ENCODE measurements around the gene RHBDL1. TPM values are rescaled to one million over a fixed set of nuclear protein-coding genes. Genes with fewer than 3 reads are reported as not detected.

The RHBDL1 gene
- total and polyA plus RNA-seq, 9 of the 15 experiments (the other 6 are each of a cell fraction or from before 2014, with no cell fraction given), result 0.03 to 5.6 (median 1.3) TPM; not detected in 1

- TF ChIP-seq C11orf30 (IDR thresholded peaks at IDR 0.05; ENCODE audit: low read depth) (no peak), ZFP1 (CRISPR knock-in tag; IDR thresholded peaks at IDR 0.05) (no peak), KDM5B (IDR thresholded peaks at IDR 0.05; ENCODE audit: insufficient replicate concordance, low read depth, low read length) (peak; percentile 22), PHF8 (IDR thresholded peaks at IDR 0.05; ENCODE audit: borderline replicate concordance, low read length) (no peak), ZNF766 (CRISPR knock-in tag; conservative IDR thresholded peaks at IDR 0.05) (no peak), LCOR (CRISPR knock-in tag; IDR thresholded peaks at IDR 0.05) (no peak), PHB2 (IDR thresholded peaks at IDR 0.05; ENCODE audit: low read depth) (no peak), ZNF133 (CRISPR knock-in tag; IDR thresholded peaks at IDR 0.05) (no peak), ARID1B (IDR thresholded peaks at IDR 0.05) (no peak), AFF1 (IDR thresholded peaks at IDR 0.05; ENCODE audit: low read depth in 1 of 2, partially characterized antibody in 2 of 2) (no peak), SRF (CRISPR knock-in tag; IDR thresholded peaks at IDR 0.05) (no peak; a peak in 1 of 4 replicates), NR3C1 (CRISPR knock-in tag; IDR thresholded peaks at IDR 0.05) (no peak), ILK (tag; IDR thresholded peaks at IDR 0.05; ENCODE audit: borderline replicate concordance, low read depth) (no peak), CTCF (IDR thresholded peaks at IDR 0.05 in 2 of 3, conservative IDR thresholded peaks at IDR 0.05 in 1 of 3; ENCODE audit: insufficient read depth in 2 of 3, low read depth in 1 of 3, low read length in 3 of 3) (no peak), TAF15 (IDR thresholded peaks at IDR 0.05; ENCODE audit: low read depth, low read length) (no peak), TCF7 (IDR thresholded peaks at IDR 0.05; ENCODE audit: borderline replicate concordance) (no peak), CHD4 (IDR thresholded peaks at IDR 0.05; ENCODE audit: insufficient read depth, insufficient replicate concordance, low read depth, low read length, poor library complexity, severe bottlenecking) (no peak), MTF1 (CRISPR knock-in tag; IDR thresholded peaks at IDR 0.05; ENCODE audit: borderline replicate concordance) (no peak), ATF7 (IDR thresholded peaks at IDR 0.05) (no peak)
- TF ChIP-seq, protein P1, sequence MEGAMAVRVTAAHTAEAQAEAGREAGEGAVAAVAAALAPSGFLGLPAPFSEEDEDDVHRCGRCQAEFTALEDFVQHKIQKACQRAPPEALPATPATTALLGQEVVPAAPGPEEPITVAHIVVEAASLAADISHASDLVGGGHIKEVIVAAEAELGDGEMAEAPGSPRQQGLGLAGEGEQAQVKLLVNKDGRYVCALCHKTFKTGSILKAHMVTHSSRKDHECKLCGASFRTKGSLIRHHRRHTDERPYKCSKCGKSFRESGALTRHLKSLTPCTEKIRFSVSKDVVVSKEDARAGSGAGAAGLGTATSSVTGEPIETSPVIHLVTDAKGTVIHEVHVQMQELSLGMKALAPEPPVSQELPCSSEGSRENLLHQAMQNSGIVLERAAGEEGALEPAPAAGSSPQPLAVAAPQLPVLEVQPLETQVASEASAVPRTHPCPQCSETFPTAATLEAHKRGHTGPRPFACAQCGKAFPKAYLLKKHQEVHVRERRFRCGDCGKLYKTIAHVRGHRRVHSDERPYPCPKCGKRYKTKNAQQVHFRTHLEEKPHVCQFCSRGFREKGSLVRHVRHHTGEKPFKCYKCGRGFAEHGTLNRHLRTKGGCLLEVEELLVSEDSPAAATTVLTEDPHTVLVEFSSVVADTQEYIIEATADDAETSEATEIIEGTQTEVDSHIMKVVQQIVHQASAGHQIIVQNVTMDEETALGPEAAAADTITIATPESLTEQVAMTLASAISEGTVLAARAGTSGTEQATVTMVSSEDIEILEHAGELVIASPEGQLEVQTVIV (CRISPR knock-in tag; IDR thresholded peaks at IDR 0.05; ENCODE audit: borderline replicate concordance), result no peak
These were observed 8.1 kb downstream of the RHBDL1 start (continued) for GRCh38 chr16:683396-684070.

Measured in K562 (cell line).